ENCODE measurements around the gene SEPTIN6.
A peak's percentile ranks its signal among the peaks of the same experiment; 100 is the strongest.

SEPTIN6 gene

DNA sequence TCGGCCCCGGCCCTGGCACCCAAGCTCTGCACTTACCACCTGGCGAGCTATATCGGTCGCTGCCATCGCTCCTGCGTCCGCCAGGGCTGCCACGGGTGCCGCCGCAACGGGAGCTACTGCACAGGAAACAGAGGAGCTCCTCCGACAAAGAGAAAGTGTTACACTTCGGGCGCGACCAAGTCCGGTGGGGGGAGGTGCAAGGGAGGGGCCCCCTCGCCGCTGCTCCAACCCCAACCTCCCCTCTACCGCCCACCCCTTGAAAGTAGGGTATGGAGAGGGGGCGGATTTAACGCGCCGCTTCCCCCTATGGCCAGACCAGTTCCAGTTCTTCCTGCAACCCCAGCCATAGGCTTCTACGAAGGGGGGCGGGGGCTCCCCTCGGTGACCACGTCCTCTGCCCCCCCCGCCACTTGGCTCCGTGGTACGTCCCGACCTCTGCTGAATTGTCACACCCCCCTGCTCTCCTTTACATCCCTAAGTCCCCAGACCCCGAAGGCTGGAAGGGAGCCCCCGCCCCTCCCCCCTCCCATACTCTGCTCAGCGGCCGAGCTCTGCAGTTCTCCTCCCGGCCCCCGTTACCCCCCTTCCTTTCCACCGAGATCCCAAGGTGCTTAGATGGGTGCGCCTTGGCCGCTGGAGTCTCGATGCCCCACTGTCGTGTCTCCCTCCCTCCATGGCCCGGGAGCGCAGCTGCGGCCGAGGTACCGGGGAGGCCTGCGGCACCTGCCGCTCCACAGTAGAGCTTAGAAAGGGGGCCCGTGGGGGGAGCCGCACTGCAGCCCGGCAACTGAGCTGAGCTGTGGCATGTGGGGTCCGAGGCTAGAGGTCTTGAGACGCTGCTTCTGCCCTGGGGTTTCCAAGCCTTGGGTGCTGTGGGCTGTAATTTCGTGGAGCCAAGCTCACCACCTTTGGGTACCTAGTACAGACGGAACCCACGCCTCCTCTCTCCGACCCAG is at the start of gene SEPTIN6:
TSS of gene SEPTIN6 (minus strand) at position 129 of the 956 bp plus-strand sequence. CDS start at position 66, 63 bp downstream.
- peak; percentile 63 to 82 for DNase-seq

DNA sequence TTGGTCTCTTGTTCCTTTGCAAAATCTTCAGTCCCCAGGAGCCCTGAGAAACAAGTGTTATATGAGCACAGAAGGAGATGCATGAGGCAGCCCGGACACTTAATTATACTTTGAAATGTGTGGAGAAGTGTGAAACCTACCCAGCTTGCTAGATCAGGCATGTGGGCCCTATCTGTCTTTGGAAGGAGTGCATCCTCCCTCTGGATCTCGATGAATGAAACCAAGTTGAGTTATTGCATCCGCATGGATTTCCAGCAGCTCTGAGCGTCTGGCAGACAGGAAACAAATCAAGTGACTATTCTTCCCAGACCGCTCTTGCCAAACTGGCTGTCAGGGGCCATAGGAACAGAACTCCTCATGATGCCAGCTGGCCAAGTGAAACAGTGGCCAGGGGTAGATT is 45.8 kb upstream of the SEPTIN6 start:
- DNase-seq: no peak

DNA sequence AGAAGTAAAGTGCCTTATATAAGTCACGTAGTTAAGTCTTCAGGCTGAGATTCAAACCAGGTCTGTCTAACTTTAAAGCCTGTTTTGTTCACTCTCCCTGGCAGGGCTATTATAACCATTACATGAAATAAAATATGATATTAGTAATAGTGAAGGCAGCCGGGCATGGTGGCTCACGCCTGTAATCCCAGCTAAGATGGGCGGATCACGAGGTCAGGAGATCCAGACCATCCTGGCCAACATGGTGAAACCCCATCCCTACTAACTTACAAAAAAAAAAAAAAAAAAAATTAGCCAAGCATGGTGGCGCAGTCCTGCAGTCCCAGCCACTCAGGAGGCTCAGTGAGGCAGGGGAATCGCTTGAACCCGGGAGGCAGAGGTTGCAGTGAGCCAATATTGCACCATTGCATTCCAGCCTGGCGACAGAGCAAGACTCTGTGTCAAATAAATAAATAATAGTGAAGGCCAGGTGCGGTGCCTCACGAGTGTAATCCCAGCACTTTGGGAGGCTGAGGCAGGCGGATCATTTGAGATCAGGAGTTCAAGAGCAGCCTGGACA is 43.3 kb upstream of the SEPTIN6 start:
- no peak for DNase-seq

- no peak for DNase-seq
Observed at GRCh38 chrX:119735467-119735866, 42.5 kb upstream of the SEPTIN6 start.

GRCh38 chrX:119734897-119735339 is 42.0 kb upstream of the SEPTIN6 start:
- no peak for DNase-seq

DNA sequence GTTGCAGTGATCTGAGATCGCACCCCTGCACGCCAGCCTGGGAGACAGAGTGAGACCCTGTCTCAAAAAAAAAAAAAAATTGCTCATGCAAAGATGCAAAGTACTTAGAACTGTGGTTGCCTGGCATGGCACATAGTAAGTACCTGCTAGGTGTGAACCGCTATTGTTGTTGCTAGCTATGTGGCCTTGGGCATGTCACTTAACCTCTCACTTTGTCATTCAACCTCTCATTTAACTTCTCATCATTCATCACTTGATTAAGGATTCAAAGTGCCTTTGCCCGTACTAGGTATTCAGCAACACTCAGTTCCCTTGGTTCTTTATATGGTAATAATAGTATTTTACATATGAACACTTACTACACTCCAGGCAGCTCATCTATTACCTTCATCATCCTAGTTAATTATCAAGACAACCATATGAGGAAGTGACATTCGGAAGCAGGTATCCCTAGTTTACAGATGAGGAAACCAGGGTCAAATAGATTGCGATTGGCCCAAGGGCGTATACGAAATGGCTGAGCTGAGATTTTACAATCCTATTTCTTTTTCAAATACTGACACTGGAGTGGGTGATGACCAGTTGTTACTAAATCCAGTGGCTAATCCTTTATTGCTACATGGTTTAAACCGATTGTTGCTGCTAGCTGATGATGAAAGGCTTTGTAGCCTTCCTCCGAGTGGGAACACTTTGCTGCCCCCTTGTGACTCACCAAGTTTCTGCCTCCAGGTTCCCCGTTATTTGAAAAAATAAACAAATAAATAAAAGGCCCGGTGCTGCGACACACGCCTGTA is 36.6 kb upstream of the SEPTIN6 start:
- DNase-seq: peak; percentile 45 to 60

DNA sequence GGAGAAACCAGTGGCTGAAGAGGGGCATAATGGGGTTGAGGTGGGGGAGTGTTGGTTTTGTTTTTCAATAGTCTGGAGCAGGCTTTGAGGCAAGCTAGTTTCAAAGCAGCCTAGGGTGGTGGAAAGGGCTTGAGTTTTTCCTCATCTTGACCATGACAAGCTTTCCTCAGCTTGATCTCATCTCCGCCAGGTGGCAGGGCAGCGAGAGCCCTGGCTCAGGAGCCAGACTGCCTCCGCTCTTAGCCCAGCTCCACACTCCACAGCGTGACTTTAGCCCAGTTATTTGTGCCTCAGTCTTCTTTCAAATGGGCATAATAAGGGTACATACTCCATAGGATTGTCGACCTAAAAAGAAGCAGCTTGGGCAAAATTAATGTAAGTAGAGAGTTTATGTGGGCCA is 35.5 kb upstream of the SEPTIN6 start:
- DNase-seq: no peak

DNA sequence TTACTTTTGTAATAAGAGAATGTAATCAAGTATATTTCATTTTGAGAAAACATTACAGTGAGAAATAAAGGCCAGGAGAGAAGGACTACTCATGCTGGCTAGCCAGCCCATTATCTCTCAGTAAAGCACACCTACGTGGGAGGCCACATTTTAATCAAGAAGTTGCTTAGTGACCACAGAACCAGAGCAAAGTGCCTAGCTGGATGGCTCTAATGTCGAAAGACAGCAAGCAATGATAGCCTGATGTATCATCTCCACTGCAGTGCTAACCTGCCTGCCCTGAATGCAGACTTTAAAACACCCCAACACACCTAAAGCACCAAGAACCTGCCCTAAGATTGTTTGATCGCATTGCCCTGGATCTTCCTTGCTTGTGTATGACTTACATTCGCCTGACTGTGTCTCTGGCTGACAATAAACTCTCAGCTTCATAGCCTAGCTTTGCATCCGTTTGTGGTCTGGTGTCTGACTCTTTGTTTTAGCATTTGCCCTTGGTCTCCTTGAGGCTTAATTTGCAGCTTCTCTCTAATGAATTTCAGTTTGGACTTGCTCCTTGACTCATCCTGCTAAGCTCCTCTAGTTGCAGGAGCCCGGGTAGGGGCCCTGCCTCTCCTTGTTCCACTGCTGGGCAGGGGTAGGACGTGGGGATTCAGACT is 34.1 kb upstream of the SEPTIN6 start:
- no peak for DNase-seq

- no peak for DNase-seq
Observed at GRCh38 chrX:119721926-119722325, 29.0 kb upstream of the SEPTIN6 start.

DNA sequence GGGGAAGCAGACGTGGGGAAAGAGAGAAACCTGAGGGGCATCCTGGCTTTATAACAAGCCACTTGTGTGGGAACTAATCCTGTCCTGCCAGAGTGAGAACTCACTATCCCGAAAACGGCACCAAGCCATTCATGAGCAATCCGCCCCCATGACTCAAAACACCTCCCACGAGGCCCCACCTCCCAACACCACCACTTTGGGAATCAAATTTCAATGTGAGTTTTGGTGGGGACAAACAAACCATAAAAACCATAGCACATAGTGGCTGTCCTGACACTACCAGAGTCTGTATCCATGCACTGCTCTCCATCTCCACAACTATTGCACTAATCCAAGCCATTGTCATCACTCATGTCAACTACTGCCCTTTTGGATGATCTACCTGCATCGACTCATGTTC is 28.5 kb upstream of the SEPTIN6 start:
- no peak for DNase-seq

DNA sequence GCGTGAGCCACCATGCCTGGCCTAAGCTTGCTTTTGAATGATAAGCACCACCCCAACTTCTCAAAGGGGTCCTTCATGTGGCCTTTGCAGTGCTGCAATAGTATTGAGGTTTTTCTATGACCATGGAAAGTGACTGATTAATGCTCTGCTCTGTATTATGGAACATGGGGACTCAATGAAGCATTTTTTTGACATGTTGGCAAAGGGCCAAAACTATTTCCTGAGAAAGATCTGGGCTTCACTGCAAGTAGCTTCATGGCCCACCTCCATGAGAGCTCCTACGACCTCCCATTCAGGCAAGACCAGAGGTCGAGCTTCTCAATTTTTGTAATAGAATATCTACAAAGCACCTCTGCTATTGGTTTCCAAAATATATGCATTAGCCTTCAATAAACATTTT is 16.7 kb upstream of the SEPTIN6 start:
- DNase-seq: no peak

GRCh38 chrX:119708936-119709335 is 16.0 kb upstream of the SEPTIN6 start:
- no peak for DNase-seq

- no peak for DNase-seq
Observed at GRCh38 chrX:119706616-119707015, 13.6 kb upstream of the SEPTIN6 start.

GRCh38 chrX:119698845-119699244 is 5.9 kb upstream of the SEPTIN6 start:
- no peak for DNase-seq

- no peak for DNase-seq
Observed at GRCh38 chrX:119696251-119696890, 3.4 kb upstream of the SEPTIN6 start.

DNA sequence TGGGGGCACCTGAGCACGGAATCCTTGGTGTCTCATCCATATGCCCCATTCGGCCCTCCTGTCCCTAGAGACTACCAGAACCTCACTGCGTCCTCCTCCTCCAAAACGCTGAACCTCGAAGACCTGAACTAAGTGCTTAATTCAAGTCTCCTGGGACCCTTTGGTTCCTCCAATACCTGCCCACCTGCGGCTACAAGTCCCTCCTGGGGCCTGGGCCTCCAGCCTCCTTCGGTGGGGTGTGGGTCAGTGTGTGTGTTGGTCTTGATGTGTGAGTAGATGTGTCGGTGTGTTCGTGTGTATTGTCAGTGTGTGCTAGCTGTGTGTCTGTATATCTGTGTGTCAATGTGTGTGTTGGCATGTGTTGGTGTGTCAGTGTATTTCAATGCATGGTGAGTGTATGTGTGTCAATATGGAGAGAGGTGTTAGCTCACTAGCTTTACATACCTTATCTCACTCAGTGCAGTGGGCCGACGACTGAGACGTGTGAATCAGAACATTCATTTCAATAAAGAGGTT is 2.6 kb upstream of the SEPTIN6 start:
- no peak for DNase-seq

DNA sequence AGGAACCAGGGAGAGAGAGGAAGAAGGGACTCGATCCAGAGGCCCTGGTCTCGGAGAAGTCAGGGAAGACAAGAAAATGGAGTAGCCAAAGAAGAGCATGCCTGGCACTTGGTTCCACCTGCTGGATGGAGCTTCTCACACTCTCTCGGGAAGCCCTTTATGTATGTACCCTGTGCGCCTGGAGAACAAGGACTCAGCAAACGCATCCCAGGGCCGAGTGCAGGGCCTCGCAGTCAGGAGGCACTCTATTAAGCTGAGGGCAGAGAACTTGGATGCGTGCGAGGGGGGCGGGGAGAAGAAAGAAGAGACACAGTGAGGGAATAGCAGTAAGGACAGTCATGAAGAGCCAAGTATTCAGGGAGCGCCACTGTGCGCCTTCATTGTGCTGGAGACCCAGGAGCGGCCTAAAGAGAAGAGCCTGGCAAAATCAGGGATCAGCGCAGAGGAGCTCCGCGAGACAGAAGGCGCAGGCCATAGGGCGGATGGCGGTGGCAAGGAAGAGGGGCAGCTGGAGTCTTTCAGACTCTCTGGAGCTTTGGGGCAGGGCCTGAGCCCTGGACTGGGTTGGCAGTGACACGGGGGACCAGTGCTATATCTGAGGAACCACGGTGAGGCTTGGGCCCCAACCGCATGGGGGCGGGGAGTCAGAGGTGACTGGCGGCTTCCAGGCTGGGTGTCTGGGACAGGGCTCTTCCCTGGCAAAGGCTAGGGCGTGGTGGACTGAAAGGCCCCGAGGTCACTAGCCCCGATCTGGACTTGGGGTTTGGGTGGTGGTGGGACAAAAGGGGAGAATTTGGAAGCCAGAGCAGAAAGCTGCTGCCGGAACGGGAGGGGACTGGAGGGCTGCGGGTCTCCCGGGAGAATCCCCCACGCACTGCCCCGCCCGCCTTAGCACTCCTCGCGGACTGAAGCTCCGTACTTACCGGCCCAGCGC is 1.9 kb upstream of the SEPTIN6 start:
- DNase-seq: no peak

- no peak for DNase-seq
Observed at GRCh38 chrX:119693996-119694451, 1.1 kb upstream of the SEPTIN6 start.

- peak in 1 of 2 donors; percentile 59 for DNase-seq
Observed at GRCh38 chrX:119692191-119693039, 553 bp downstream of the SEPTIN6 start.

Measured in stimulated activated CD4-positive, alpha-beta T cell treated with anti-CD3 and anti-CD28 coated beads, Interleukin-2, amount 100 ng/mL, for 48 hours (primary cell).